HEK293 (cell line): Measurements from ENCODE around the gene EIF4EBP2.

ENCODE experiments used
- CTCF ChIA-PET: fragments of 350-600 bp; formaldehyde crosslinking; extraction: SDS; loops from one replicate; lab custom pipeline; 2021; ENCODE audit warnings: antibody characterized with exemption; lab: Yijun Ruan, JAX
- POLR2A ChIA-PET: fragments of 300-600 bp; formaldehyde crosslinking; extraction: SDS; loops from one replicate; lab custom pipeline; 2020; ENCODE audit warnings: antibody characterized with exemption, inconsistent platforms; lab: Yijun Ruan, JAX
- H3K27ac ChIP-seq: fragments of 200-500 bp; sonication (Bioruptor generic); 2 replicates; pipeline ENCODE4 v1.5.1; 2014; ENCODE audit warnings: low read depth, low read length, control low read depth, inconsistent platforms; ENCODE audit errors: extremely low read depth
- H3K36me3 ChIP-seq, 2 experiments: fragments of 200-500 bp in 1 of 2; sonication (Bioruptor generic) in 1 of 2; 1 replicate in 1 of 2; 2 replicates in 1 of 2; pipeline ENCODE4 v1.5.1; 2014 to 2017; ENCODE audit warnings: inconsistent platforms in 2 of 2, low read length in 2 of 2; ENCODE audit not compliant: control insufficient read depth in 2 of 2, insufficient read depth in 1 of 2
- H3K4me1 ChIP-seq: fragments of 200-500 bp; sonication (Bioruptor generic); 2 replicates; pipeline ENCODE4 v1.5.1; 2014; ENCODE audit warnings: mild to moderate bottlenecking, low read length, inconsistent platforms; ENCODE audit not compliant: control insufficient read depth, insufficient read depth
- H3K4me3 ChIP-seq: 2 replicates; pipeline ENCODE4 v1.5.1; 2011; ENCODE audit warnings: low read depth, mild to moderate bottlenecking, control low read depth, low read length, moderate library complexity
- H3K9me3 ChIP-seq: fragments of 200-500 bp; sonication (Bioruptor generic); 2 replicates; pipeline ENCODE4 v1.5.1; 2014; ENCODE audit warnings: low read depth, low read length, inconsistent platforms; ENCODE audit not compliant: control insufficient read depth, insufficient read depth
- FEZF1 ChIP-seq: fragments of 450-650 bp; formaldehyde crosslinking; IDR thresholded peaks from 2 replicates; pipeline ENCODE4 v1.5.1; 2016; ENCODE audit warnings: missing biosample characterization, missing genetic modification characterization
- IKZF3 ChIP-seq: fragments of 450-650 bp; IDR thresholded peaks from 2 replicates; pipeline ENCODE4 v1.5.0; 2018; ENCODE audit warnings: missing biosample characterization, mild to moderate bottlenecking, missing genetic modification characterization, moderate library complexity
- KLF1 ChIP-seq: fragments of 450-650 bp; formaldehyde crosslinking; IDR thresholded peaks from 2 replicates; pipeline ENCODE4 v1.5.1; 2016; ENCODE audit warnings: missing biosample characterization, missing genetic modification characterization
- KLF8 ChIP-seq: fragments of 450-650 bp; formaldehyde crosslinking; IDR thresholded peaks from 2 replicates; pipeline ENCODE4 v1.5.1; 2016; ENCODE audit warnings: missing biosample characterization, missing genetic modification characterization
- MYNN ChIP-seq: fragments of 450-650 bp; formaldehyde crosslinking; IDR thresholded peaks from 2 replicates; pipeline ENCODE4 v1.5.1; 2016; ENCODE audit warnings: missing biosample characterization, missing genetic modification characterization, borderline replicate concordance
- SETDB1 ChIP-seq: IDR thresholded peaks from one replicate; pipeline ENCODE4 v1.6.1; 2017; ENCODE audit warnings: mild to moderate bottlenecking, low read length, moderate library complexity, mixed read lengths; ENCODE audit not compliant: insufficient read length
- WT1 ChIP-seq: fragments of 450-650 bp; formaldehyde crosslinking; IDR thresholded peaks from 2 replicates; pipeline ENCODE4 v1.5.1; 2016; ENCODE audit warnings: missing biosample characterization, missing genetic modification characterization
- ZNF211 ChIP-seq: fragments of 450-650 bp; formaldehyde crosslinking; IDR thresholded peaks from 2 replicates; pipeline ENCODE4 v1.5.1; 2016; ENCODE audit warnings: low read depth, missing biosample characterization, missing genetic modification characterization
- ZNF366 ChIP-seq: fragments of 450-650 bp; formaldehyde crosslinking; conservative IDR thresholded peaks from 2 replicates; pipeline ENCODE4 v1.5.1; 2016; ENCODE audit warnings: missing biosample characterization, missing genetic modification characterization
- ZNF391 ChIP-seq: fragments of 450-650 bp; formaldehyde crosslinking; IDR thresholded peaks from 2 replicates; pipeline ENCODE4 v1.5.1; 2016; ENCODE audit warnings: low read depth, missing biosample characterization, missing genetic modification characterization, borderline replicate concordance
- ZNF394 ChIP-seq: fragments of 450-650 bp; formaldehyde crosslinking; IDR thresholded peaks from 2 replicates; pipeline ENCODE4 v1.5.1; 2016; ENCODE audit warnings: missing biosample characterization, missing genetic modification characterization, mild to moderate bottlenecking, moderate library complexity, borderline replicate concordance
- ZNF664 ChIP-seq: fragments of 450-650 bp; formaldehyde crosslinking; IDR thresholded peaks from 2 replicates; pipeline ENCODE4 v1.5.1; 2016; ENCODE audit warnings: missing biosample characterization, missing genetic modification characterization
- ZNF777 ChIP-seq: fragments of 450-650 bp; formaldehyde crosslinking; IDR thresholded peaks from 2 replicates; pipeline ENCODE4 v1.5.1; 2017; ENCODE audit warnings: missing biosample characterization, missing genetic modification characterization, borderline replicate concordance
- ZSCAN30 ChIP-seq: fragments of 450-650 bp; IDR thresholded peaks from 2 replicates; pipeline ENCODE4 v1.5.1; 2018; ENCODE audit warnings: missing biosample characterization, mild to moderate bottlenecking, missing genetic modification characterization, moderate library complexity
- ZXDB ChIP-seq: fragments of 450-650 bp; formaldehyde crosslinking; IDR thresholded peaks from 2 replicates; pipeline ENCODE4 v1.5.1; 2016; ENCODE audit warnings: missing biosample characterization, missing genetic modification characterization
- TF ChIP-seq, protein P1 (sequence below): fragments of 450-650 bp; formaldehyde crosslinking; IDR thresholded peaks from 2 replicates; pipeline ENCODE4 v1.5.1; 2016; ENCODE audit warnings: missing biosample characterization, missing genetic modification characterization, borderline replicate concordance
- TF ChIP-seq, protein P2 (sequence below): fragments of 450-650 bp; formaldehyde crosslinking; IDR thresholded peaks from 2 replicates; pipeline ENCODE4 v1.5.1; 2016; ENCODE audit warnings: missing biosample characterization, missing genetic modification characterization
- TF ChIP-seq, protein P3 (sequence below): fragments of 450-650 bp; formaldehyde crosslinking; IDR thresholded peaks from 2 replicates; pipeline ENCODE4 v1.5.1; 2016; ENCODE audit warnings: missing biosample characterization, missing genetic modification characterization
- TF ChIP-seq, protein P4 (sequence below): sonication (generic); formaldehyde crosslinking; IDR thresholded peaks from 2 replicates; pipeline ENCODE4 v1.8.1; 2022; ENCODE audit warnings: mild to moderate bottlenecking, moderate library complexity, missing genetic modification reagents
- TF ChIP-seq, protein P5 (sequence below): fragments of 450-650 bp; formaldehyde crosslinking; IDR thresholded peaks from 2 replicates; pipeline ENCODE4 v1.5.1; 2017; ENCODE audit warnings: missing biosample characterization, missing genetic modification characterization

EIF4EBP2 gene

DNA sequence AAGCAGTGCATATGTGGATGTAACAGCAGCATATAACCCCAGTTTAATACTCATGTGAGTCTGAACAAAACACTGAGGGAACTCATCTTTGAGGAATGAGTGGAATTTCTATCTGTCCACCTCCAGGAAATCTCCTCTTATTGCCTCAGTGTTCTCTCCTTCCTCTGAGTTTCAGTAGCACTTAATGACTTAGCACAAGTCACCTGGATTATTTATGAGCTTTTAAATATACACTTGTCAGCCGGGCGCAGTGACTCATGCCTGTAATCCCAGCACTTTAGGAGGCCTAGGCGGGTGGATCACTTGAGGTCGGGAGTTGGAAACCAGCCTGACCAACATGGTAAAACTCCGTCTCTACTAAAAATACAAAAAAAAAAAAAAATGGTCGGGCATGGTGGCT lies 25.8 kb upstream of the EIF4EBP2 start (continued):
- TF ChIP-seq ZNF664 (tag by site-specific recombination) (no peak), IKZF3 (tag by site-specific recombination) (peak; percentile 67), ZXDB (tag by site-specific recombination) (peak; percentile 66), FEZF1 (tag by site-specific recombination) (peak; percentile 75), WT1 (tag by site-specific recombination) (peak; percentile 50; the same call in 1 of the 2 replicates), ZNF211 (tag by site-specific recombination) (no peak), KLF8 (tag by site-specific recombination) (peak; percentile 65), ZNF394 (tag by site-specific recombination) (0 out of 2 replicates have a peak, but pooled peaks have one; percentile 42), ZNF777 (no peak), ZNF366 (tag by site-specific recombination) (peak; percentile 77)
- TF ChIP-seq, protein P1, sequence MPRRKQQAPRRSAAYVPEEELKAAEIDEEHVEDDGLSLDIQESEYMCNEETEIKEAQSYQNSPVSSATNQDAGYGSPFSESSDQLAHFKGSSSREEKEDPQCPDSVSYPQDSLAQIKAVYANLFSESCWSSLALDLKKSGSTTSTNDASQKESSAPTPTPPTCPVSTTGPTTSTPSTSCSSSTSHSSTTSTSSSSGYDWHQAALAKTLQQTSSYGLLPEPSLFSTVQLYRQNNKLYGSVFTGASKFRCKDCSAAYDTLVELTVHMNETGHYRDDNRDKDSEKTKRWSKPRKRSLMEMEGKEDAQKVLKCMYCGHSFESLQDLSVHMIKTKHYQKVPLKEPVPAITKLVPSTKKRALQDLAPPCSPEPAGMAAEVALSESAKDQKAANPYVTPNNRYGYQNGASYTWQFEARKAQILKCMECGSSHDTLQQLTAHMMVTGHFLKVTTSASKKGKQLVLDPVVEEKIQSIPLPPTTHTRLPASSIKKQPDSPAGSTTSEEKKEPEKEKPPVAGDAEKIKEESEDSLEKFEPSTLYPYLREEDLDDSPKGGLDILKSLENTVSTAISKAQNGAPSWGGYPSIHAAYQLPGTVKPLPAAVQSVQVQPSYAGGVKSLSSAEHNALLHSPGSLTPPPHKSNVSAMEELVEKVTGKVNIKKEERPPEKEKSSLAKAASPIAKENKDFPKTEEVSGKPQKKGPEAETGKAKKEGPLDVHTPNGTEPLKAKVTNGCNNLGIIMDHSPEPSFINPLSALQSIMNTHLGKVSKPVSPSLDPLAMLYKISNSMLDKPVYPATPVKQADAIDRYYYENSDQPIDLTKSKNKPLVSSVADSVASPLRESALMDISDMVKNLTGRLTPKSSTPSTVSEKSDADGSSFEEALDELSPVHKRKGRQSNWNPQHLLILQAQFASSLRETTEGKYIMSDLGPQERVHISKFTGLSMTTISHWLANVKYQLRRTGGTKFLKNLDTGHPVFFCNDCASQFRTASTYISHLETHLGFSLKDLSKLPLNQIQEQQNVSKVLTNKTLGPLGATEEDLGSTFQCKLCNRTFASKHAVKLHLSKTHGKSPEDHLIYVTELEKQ: peak; percentile 95
- TF ChIP-seq, protein P2, sequence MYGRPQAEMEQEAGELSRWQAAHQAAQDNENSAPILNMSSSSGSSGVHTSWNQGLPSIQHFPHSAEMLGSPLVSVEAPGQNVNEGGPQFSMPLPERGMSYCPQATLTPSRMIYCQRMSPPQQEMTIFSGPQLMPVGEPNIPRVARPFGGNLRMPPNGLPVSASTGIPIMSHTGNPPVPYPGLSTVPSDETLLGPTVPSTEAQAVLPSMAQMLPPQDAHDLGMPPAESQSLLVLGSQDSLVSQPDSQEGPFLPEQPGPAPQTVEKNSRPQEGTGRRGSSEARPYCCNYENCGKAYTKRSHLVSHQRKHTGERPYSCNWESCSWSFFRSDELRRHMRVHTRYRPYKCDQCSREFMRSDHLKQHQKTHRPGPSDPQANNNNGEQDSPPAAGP (tag by site-specific recombination): peak; percentile 50; the same call in 1 of the 2 replicates
- TF ChIP-seq, protein P3, sequence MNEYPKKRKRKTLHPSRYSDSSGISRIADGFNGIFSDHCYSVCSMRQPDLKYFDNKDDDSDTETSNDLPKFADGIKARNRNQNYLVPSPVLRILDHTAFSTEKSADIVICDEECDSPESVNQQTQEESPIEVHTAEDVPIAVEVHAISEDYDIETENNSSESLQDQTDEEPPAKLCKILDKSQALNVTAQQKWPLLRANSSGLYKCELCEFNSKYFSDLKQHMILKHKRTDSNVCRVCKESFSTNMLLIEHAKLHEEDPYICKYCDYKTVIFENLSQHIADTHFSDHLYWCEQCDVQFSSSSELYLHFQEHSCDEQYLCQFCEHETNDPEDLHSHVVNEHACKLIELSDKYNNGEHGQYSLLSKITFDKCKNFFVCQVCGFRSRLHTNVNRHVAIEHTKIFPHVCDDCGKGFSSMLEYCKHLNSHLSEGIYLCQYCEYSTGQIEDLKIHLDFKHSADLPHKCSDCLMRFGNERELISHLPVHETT (tag by site-specific recombination): peak; percentile 68
- TF ChIP-seq, protein P4, sequence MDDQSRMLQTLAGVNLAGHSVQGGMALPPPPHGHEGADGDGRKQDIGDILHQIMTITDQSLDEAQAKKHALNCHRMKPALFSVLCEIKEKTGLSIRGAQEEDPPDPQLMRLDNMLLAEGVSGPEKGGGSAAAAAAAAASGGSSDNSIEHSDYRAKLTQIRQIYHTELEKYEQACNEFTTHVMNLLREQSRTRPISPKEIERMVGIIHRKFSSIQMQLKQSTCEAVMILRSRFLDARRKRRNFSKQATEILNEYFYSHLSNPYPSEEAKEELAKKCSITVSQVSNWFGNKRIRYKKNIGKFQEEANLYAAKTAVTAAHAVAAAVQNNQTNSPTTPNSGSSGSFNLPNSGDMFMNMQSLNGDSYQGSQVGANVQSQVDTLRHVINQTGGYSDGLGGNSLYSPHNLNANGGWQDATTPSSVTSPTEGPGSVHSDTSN (CRISPR knock-in tag): no peak

DNA sequence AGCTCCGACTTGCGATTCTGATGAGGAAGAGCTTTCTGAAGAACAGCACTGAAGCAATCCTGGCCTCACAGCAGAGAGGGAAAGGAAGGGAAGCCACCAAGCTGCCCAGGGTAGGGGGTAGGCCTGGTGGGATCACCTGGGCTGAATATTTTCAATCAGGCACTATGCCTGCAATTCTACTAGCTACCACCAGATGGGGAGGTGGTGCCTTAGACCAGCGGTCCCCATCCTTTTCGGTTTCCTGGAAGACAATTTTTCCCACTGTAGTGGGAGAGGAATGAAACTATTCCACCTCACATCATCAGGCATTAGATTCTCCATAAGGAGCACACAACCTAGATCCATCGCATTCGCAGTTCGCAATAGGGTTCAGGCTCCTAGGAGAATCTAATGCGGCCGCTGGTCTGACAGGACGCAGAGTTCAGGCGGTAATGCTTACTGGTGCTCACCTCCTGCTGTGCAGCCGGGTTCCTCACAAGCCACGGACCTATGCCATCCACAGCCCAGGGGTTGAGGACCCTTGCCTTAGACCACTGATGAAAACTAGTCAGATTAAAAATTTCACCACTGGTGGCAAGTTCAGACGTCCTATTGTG lies 24.3 kb upstream of the EIF4EBP2 start:
- Histone ChIP-seq H3K4me1 (peaks cover 3% of the 10 kb centered on the region; the same call in 1 of the 2 replicates), H3K27ac (no peak overlapping the region), H3K4me3 (no peak overlapping the region), H3K9me3 (no peaks in the 10 kb centered on the region), H3K36me3 (no peaks in the 10 kb centered on the region)
- ChIA-PET POLR2A (interaction anchor here (1.2 to 1.7 kb wide), 3 partner anchors 24 to 327 kb away, joined by 3 to 8 read pairs (median 3); partner anchors contain the start of genes EIF4EBP2 and SAR1A), CTCF (interaction anchor here (0.6 to 1.8 kb wide), 10 partner anchors 9 to 161 kb away, joined by 3 to 8 read pairs (median 5); no protein-coding TSS in a partner anchor)
- no peak for TF ChIP-seq MYNN (tag by site-specific recombination)
- TF ChIP-seq ZNF391 (tag by site-specific recombination): no peak
- no peak for TF ChIP-seq ZSCAN30 (tag by site-specific recombination)
- TF ChIP-seq, protein P5, sequence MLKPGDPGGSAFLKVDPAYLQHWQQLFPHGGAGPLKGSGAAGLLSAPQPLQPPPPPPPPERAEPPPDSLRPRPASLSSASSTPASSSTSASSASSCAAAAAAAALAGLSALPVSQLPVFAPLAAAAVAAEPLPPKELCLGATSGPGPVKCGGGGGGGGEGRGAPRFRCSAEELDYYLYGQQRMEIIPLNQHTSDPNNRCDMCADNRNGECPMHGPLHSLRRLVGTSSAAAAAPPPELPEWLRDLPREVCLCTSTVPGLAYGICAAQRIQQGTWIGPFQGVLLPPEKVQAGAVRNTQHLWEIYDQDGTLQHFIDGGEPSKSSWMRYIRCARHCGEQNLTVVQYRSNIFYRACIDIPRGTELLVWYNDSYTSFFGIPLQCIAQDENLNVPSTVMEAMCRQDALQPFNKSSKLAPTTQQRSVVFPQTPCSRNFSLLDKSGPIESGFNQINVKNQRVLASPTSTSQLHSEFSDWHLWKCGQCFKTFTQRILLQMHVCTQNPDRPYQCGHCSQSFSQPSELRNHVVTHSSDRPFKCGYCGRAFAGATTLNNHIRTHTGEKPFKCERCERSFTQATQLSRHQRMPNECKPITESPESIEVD (tag by site-specific recombination): no peak
- TF ChIP-seq SETDB1: peak; percentile 19
- TF ChIP-seq KLF1 (tag by site-specific recombination): no peak
